Suprapubic skin (tissue), 4 donors: ENCODE results near the gene PRKG2.

Experiments
- EP300 ChIP-seq: sonication (generic); formaldehyde crosslinking; IDR thresholded peaks from one replicate; pipeline ENCODE4 v1.6.1; 2017; ENCODE audit warnings: antibody characterized with exemption
- POLR2A ChIP-seq, 2 donors: fragments of 450-650 bp; IDR thresholded peaks; one replicate each; pipeline ENCODE4 v1.6.1; 2017; ENCODE audit warnings: antibody characterized with exemption in 2 of 2, mild to moderate bottlenecking in 2 of 2, moderate library complexity in 2 of 2
- POLR2AphosphoS5 ChIP-seq, 3 donors: sonication (generic); formaldehyde crosslinking; IDR thresholded peaks; one replicate each; pipeline ENCODE4 v1.6.1; 2017; ENCODE audit warnings: antibody characterized with exemption in 3 of 3
- TF ChIP-seq, protein P1 (sequence below), 2 donors: fragments of 200-600 bp in 1 of 2; fragments of 450-650 bp in 1 of 2; sonication (generic) in 1 of 2; IDR thresholded peaks; one replicate each; pipeline ENCODE4 v1.5.1; 2016 to 2019; ENCODE audit warnings: antibody characterized with exemption in 2 of 2, mild to moderate bottlenecking in 1 of 2, moderate library complexity in 1 of 2

DNA sequence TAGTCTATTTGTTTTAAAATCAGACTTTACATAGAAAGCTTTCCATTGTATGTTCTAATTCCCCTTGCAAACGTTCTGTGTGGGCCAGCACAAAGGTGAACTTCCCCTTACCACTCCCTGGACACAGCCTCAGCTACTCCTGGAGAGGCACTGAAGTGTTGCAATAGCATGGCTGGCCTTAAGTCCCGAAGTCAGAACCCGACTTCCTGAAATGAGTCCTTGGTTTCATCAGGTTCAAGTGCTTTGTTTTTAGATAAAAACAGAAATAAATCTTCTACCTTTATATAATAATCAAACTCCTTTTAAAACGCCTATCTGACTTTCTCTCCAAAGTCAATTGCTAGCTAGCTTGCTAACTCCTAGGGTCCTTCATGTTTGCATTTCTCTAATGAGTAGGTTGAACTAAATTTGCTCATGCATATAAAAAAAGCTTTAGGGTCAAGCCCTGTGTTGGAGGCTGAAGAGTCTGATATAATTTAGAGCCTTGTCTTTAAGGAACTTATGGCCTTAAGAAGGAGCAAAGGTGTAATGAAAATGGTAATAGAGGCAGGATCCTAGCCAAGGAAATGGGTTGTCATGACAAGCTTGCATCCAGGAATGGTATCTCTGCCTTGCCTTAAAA, 175.6 kb downstream of the PRKG2 start:
- TF ChIP-seq, protein P1, sequence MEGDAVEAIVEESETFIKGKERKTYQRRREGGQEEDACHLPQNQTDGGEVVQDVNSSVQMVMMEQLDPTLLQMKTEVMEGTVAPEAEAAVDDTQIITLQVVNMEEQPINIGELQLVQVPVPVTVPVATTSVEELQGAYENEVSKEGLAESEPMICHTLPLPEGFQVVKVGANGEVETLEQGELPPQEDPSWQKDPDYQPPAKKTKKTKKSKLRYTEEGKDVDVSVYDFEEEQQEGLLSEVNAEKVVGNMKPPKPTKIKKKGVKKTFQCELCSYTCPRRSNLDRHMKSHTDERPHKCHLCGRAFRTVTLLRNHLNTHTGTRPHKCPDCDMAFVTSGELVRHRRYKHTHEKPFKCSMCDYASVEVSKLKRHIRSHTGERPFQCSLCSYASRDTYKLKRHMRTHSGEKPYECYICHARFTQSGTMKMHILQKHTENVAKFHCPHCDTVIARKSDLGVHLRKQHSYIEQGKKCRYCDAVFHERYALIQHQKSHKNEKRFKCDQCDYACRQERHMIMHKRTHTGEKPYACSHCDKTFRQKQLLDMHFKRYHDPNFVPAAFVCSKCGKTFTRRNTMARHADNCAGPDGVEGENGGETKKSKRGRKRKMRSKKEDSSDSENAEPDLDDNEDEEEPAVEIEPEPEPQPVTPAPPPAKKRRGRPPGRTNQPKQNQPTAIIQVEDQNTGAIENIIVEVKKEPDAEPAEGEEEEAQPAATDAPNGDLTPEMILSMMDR (IDR thresholded peaks at IDR 0.05): no peak
- TF ChIP-seq POLR2A (IDR thresholded peaks at IDR 0.05) (no peak), POLR2AphosphoS5 (IDR thresholded peaks at IDR 0.05) (no peak), EP300 (no peak)
